Measurements from ENCODE around the gene SCAF4.

- TF ChIP-seq, protein P1, sequence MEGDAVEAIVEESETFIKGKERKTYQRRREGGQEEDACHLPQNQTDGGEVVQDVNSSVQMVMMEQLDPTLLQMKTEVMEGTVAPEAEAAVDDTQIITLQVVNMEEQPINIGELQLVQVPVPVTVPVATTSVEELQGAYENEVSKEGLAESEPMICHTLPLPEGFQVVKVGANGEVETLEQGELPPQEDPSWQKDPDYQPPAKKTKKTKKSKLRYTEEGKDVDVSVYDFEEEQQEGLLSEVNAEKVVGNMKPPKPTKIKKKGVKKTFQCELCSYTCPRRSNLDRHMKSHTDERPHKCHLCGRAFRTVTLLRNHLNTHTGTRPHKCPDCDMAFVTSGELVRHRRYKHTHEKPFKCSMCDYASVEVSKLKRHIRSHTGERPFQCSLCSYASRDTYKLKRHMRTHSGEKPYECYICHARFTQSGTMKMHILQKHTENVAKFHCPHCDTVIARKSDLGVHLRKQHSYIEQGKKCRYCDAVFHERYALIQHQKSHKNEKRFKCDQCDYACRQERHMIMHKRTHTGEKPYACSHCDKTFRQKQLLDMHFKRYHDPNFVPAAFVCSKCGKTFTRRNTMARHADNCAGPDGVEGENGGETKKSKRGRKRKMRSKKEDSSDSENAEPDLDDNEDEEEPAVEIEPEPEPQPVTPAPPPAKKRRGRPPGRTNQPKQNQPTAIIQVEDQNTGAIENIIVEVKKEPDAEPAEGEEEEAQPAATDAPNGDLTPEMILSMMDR (IDR thresholded peaks at IDR 0.05), result no peak
- TF ChIP-seq EZH2 (IDR thresholded peaks at IDR 0.05), result no peak
- TF ChIP-seq EZH2phosphoT487 (IDR thresholded peaks at IDR 0.05), result no peak
Observed at GRCh38 chr21:31774031-31774430, 42.1 kb upstream of the SCAF4 start.
